ENCODE results near the gene ANKRD63.

Gene ANKRD63

GRCh38 chr15:40282869-40283614 lies at the start of gene ANKRD63:
Gene ANKRD63, minus strand, starts transcription at chr15:40283064. Its CDS starts 478 bp downstream, at chr15:40282586.
- Histone ChIP-seq H3K4me3 (ENCODE audit: low read length) (peak within 1 kb of the TSS; percentile 61), H3K9me3 (ENCODE audit: control insufficient read depth, insufficient read depth, low read length) (no peaks in the 10 kb centered on the region), H3K27ac (ENCODE audit: low read depth, low read length) (no peak within 1 kb of the TSS), H3K27me3 (ENCODE audit: control insufficient read depth, low read length) (peaks cover 37% of the 10 kb centered on the region), H3K9me2 (replicated peaks; ENCODE audit: control insufficient read depth, low read length) (no peaks in the 10 kb centered on the region), H3K4me2 (ENCODE audit: low read length) (peak within 1 kb of the TSS; percentile 65), H3K79me2 (ENCODE audit: control insufficient read depth, low read length) (no peaks in the 10 kb centered on the region), H4K20me1 (ENCODE audit: control insufficient read depth, insufficient read depth, low read depth, low read length) (no peaks in the 10 kb centered on the region), H3K36me3 (ENCODE audit: control insufficient read depth, low read length) (no peaks in the 10 kb centered on the region), H3F3A (ENCODE audit: control insufficient read depth, insufficient read depth) (0 out of 2 replicates have a peak, but pooled peaks cover 3% of the 10 kb centered on the region), H3K4me1 (ENCODE audit: control insufficient read depth, low read length) (peaks cover 14% of the 10 kb centered on the region)
- no peak for TF ChIP-seq CTCF (IDR thresholded peaks at IDR 0.05; ENCODE audit: low read depth, low read length, poor library complexity, severe bottlenecking)
- TF ChIP-seq EZH2phosphoT487 (IDR thresholded peaks at IDR 0.05; ENCODE audit: borderline replicate concordance, low read length), result no peak

GRCh38 chr15:40332113-40332781 lies 49.4 kb upstream of the ANKRD63 start:
- H3K4me1 ChIP-seq (ENCODE audit: control insufficient read depth, low read length), result peaks cover 17% of the 10 kb centered on the region
- no peaks in the 10 kb centered on the region for H3F3A ChIP-seq (ENCODE audit: control insufficient read depth, insufficient read depth)
- H3K4me3 ChIP-seq (ENCODE audit: low read length), result no peak overlapping the region
- H3K4me2 ChIP-seq (ENCODE audit: low read length), result no peak overlapping the region
- TF ChIP-seq EZH2phosphoT487 (IDR thresholded peaks at IDR 0.05; ENCODE audit: borderline replicate concordance, low read length), result no peak
- no peak for TF ChIP-seq CTCF (IDR thresholded peaks at IDR 0.05; ENCODE audit: low read depth, low read length, poor library complexity, severe bottlenecking)
- no peaks in the 10 kb centered on the region for H3K9me2 ChIP-seq (replicated peaks; ENCODE audit: control insufficient read depth, low read length)
- no peaks in the 10 kb centered on the region for H3K27me3 ChIP-seq (ENCODE audit: control insufficient read depth, low read length)
- H3K36me3 ChIP-seq (ENCODE audit: control insufficient read depth, low read length), result no peaks in the 10 kb centered on the region
- no peaks in the 10 kb centered on the region for H3K79me2 ChIP-seq (ENCODE audit: control insufficient read depth, low read length)
- no peak overlapping the region for H3K27ac ChIP-seq (ENCODE audit: low read depth, low read length)
- no peaks in the 10 kb centered on the region for H3K9me3 ChIP-seq (ENCODE audit: control insufficient read depth, insufficient read depth, low read length)
- H4K20me1 ChIP-seq (ENCODE audit: control insufficient read depth, insufficient read depth, low read depth, low read length), result no peaks in the 10 kb centered on the region

GRCh38 chr15:40331637-40332036 lies 48.8 kb upstream of the ANKRD63 start:
- Histone ChIP-seq H3K4me2 (ENCODE audit: low read length) (no peak overlapping the region), H4K20me1 (ENCODE audit: control insufficient read depth, insufficient read depth, low read depth, low read length) (no peaks in the 10 kb centered on the region), H3F3A (ENCODE audit: control insufficient read depth, insufficient read depth) (no peaks in the 10 kb centered on the region), H3K9me3 (ENCODE audit: control insufficient read depth, insufficient read depth, low read length) (no peaks in the 10 kb centered on the region), H3K27me3 (ENCODE audit: control insufficient read depth, low read length) (no peaks in the 10 kb centered on the region), H3K36me3 (ENCODE audit: control insufficient read depth, low read length) (no peaks in the 10 kb centered on the region), H3K4me3 (ENCODE audit: low read length) (no peak overlapping the region), H3K27ac (ENCODE audit: low read depth, low read length) (no peak overlapping the region), H3K79me2 (ENCODE audit: control insufficient read depth, low read length) (no peaks in the 10 kb centered on the region), H3K9me2 (replicated peaks; ENCODE audit: control insufficient read depth, low read length) (no peaks in the 10 kb centered on the region), H3K4me1 (ENCODE audit: control insufficient read depth, low read length) (peaks cover 16% of the 10 kb centered on the region)
- TF ChIP-seq CTCF (IDR thresholded peaks at IDR 0.05; ENCODE audit: low read depth, low read length, poor library complexity, severe bottlenecking) (no peak), EZH2phosphoT487 (IDR thresholded peaks at IDR 0.05; ENCODE audit: borderline replicate concordance, low read length) (no peak)
